Kidney (tissue), 14 donors: ENCODE data around the gene FAM20C. TPM values are rescaled to one million over a fixed set of nuclear protein-coding genes. Genes with fewer than 3 reads are reported as not detected.
"Not testable (repeated sequence)": the region's sequence is repeated elsewhere in the genome, so short reads cannot be mapped to it uniquely, and the experiment has no call there.

Source experiments
- DNase-seq, 5 donors: peaks; one replicate each; pipeline ENCODE4 v3.0.0-alpha.2; 2013 to 2020
- FAIRE-seq: peaks from 2 replicates; lab custom pipeline; 2012; peaks lifted over from hg19 to GRCh38; lab: Jason Lieb, UNC
- H3K27ac ChIP-seq, 2 donors: one replicate each; pipeline ENCODE4 v1.7.0; 2013; ENCODE audit warnings: low read depth in 2 of 2, low read length in 2 of 2, inconsistent platforms in 1 of 2
- H3K27me3 ChIP-seq: one replicate; pipeline ENCODE4 v1.7.1; 2013; ENCODE audit warnings: low read length, inconsistent platforms; ENCODE audit not compliant: control insufficient read depth, insufficient read depth
- H3K36me3 ChIP-seq, 3 donors: one replicate each; pipeline versions ENCODE4 v1.7.0 to v1.7.1; 2013; ENCODE audit warnings: low read length in 3 of 3, control low read depth in 1 of 3, inconsistent platforms in 1 of 3; ENCODE audit not compliant: insufficient read depth in 3 of 3, control insufficient read depth in 2 of 3
- H3K4me1 ChIP-seq, 3 donors: one replicate each; pipeline versions ENCODE4 v1.7.0 to v1.7.1; 2013; ENCODE audit warnings: low read length in 3 of 3, inconsistent platforms in 1 of 3, low read depth in 1 of 3; ENCODE audit not compliant: control insufficient read depth in 2 of 3, insufficient read depth in 2 of 3
- H3K4me3 ChIP-seq, 3 donors: one replicate each; pipeline versions ENCODE4 v1.7.0 to v1.8.1; 2013; ENCODE audit warnings: low read length in 3 of 3, control low read depth in 1 of 3, inconsistent platforms in 1 of 3
- H3K9ac ChIP-seq, 3 donors: one replicate each; pipeline versions ENCODE4 v1.7.0 to v1.7.1; 2013; ENCODE audit warnings: low read length in 3 of 3, control low read depth in 1 of 3, inconsistent platforms in 1 of 3
- H3K9me3 ChIP-seq, 3 donors: one replicate each; pipeline versions ENCODE4 v1.7.0 to v1.7.1; 2013; ENCODE audit warnings: low read length in 3 of 3, control low read depth in 1 of 3, inconsistent platforms in 1 of 3; ENCODE audit not compliant: control insufficient read depth in 2 of 3, insufficient read depth in 1 of 3
- intact Hi-C: fragments of 100-400 bp; cut with DNase I; formaldehyde crosslinking; loops from one replicate; pipeline ENCODE4 v1.11.1; 2022
- polyA plus RNA-seq: library from polyadenylated mRNA; stranded (reverse); fragments of 350-450 nt; fragmentation: Illumina TruSeq; extraction: RNeasy Lipid Tissue Mini Kit (QIAGEN cat#74804); gene quantifications from one replicate; pipeline ENCODE4 v1.2.3, GENCODE V29; 2014; ENCODE audit warnings: low read depth, low replicate concordance; ENCODE audit not compliant: insufficient read depth
- total RNA-seq: library from RNA; stranded (reverse); fragmentation: NEBNext Ultra II Directional; extraction: Animal tissue kit (Norgen Biotek cat#: 25700); gene quantifications from one replicate; pipeline ENCODE4 v1.2.1, GENCODE V29; 2021
- TF ChIP-seq, protein P1 (sequence below): IDR thresholded peaks from 3 replicates; pipeline ENCODE4 v1.5.1; 2012; ENCODE audit warnings: mild to moderate bottlenecking, moderate library complexity, borderline replicate concordance; ENCODE audit not compliant: insufficient read depth; ENCODE audit errors: extremely low read depth
- donor health status: control.
- donor health status: control.
- donor health status: control.
- donor health status: control.
- donor health status: control.
- donor health status: DM: yes; HTN: yes; CAD: no.
- donor health status: Normal renal cell carcinoma (clear cell type).

Gene FAM20C
- total and polyA plus RNA-seq, 2 donors from 2014 or later, result 84.9 to 114 TPM

DNA sequence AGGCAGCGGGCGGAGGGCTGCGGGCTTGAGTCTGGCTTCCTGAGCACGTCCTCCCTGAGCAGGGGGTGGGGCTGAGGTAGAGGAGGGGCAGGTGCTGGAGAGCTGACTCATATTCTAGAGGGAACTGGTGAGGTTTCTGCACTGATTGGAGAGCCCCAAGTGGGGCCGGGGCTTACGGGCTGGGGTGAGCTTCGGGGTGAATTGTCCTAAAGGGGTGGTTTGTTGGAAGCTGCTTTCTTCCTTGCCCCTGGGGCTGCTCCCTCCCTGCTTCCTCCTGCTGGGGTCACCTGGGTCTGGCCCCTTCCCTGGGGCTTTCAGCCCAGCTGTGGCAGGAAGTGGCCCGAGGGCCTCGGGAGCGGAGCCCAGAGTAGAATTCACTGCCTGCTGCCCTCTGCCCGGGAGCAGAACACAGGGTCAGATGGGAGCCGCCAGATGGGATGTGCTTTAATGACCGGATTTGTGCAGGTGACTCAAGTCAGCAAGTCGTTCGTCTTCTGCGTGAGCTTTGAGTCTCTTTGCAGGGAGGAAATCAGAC, 48.6 kb downstream of the FAM20C start:
- FAIRE-seq (no peak), DNase-seq (no peak)
- Histone ChIP-seq H3K27ac (peak overlapping the region in 1 of 2 donors; percentile 65), H3K4me3 (no peak overlapping the region), H3K9ac (no peak overlapping the region), H3K4me1 (peaks cover 0 to 26% (median 10%) of the 10 kb centered on the region in 3 donors), H3K27me3 (no peaks in the 10 kb centered on the region), H3K36me3 (peaks cover 4 to 8% (median 5%) of the 10 kb centered on the region in 3 donors), H3K9me3 (peaks cover 0 to 2% (median 0%) of the 10 kb centered on the region in 3 donors)
- TF ChIP-seq, protein P1, sequence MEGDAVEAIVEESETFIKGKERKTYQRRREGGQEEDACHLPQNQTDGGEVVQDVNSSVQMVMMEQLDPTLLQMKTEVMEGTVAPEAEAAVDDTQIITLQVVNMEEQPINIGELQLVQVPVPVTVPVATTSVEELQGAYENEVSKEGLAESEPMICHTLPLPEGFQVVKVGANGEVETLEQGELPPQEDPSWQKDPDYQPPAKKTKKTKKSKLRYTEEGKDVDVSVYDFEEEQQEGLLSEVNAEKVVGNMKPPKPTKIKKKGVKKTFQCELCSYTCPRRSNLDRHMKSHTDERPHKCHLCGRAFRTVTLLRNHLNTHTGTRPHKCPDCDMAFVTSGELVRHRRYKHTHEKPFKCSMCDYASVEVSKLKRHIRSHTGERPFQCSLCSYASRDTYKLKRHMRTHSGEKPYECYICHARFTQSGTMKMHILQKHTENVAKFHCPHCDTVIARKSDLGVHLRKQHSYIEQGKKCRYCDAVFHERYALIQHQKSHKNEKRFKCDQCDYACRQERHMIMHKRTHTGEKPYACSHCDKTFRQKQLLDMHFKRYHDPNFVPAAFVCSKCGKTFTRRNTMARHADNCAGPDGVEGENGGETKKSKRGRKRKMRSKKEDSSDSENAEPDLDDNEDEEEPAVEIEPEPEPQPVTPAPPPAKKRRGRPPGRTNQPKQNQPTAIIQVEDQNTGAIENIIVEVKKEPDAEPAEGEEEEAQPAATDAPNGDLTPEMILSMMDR, result no peak
- intact Hi-C loops, result no loop called here

DNA sequence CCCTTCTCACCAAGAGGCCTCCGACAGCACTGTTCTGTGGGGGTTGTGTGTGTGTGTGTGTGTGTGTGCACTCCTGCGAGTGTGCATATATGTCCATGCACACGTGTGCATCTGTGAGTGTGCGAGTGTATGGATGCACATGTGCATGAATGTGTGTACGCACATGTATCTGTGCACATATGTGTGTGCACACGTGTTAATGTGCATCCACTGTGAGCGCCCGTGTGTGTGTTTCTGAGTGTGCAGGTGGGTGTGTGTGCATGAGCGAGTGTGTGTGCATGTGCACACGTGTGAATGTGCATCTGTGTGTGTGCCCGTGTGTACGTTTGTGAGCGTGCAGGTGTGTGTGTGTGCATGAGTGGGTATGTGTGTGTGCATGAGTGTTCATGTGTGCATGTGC, 49.1 kb downstream of the FAM20C start:
- Histone ChIP-seq H3K27ac (no peak overlapping the region), H3K9me3 (peaks cover 0 to 2% (median 0%) of the 10 kb centered on the region in 3 donors), H3K4me1 (peaks cover 0 to 21% (median 7%) of the 10 kb centered on the region in 3 donors), H3K4me3 (no peak overlapping the region), H3K9ac (no peak overlapping the region), H3K36me3 (peaks cover 4 to 8% (median 5%) of the 10 kb centered on the region in 3 donors), H3K27me3 (no peaks in the 10 kb centered on the region)
- no peak for FAIRE-seq
- intact Hi-C loops, result no loop called here
- DNase-seq, result no peak
- TF ChIP-seq, protein P1, result no peak

DNA sequence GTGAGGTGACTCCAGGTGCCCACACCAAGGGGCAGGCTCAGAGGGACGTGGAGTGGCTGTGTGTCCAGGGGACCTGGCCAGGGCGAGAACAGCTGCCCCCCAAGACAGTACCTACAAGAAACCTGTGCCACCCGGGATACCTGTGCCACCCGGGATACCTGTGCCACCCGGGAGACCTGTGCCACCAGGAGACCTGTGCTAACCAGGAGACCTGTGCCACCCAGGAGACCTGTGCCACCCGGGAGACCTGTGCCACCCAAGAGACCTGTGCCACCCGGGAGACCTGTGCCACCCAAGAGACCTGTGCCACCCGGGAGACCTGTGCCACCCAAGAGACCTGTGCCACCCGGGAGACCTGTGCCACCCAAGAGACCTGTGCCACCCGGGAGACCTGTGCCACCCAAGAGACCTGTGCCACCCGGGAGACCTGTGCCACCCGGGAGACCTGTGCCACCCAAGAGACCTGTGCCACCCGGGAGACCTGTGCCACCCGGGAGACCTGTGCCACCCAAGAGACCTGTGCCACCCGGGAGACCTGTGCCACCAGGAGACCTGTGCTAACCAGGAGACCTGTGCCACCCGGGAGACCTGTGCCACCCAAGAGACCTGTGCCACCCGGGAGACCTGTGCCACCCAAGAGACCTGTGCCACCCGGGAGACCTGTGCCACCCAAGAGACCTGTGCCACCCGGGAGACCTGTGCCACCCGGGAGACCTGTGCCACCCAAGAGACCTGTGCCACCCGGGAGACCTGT, 50.6 kb downstream of the FAM20C start:
- not testable (repeated sequence) for FAIRE-seq

DNA sequence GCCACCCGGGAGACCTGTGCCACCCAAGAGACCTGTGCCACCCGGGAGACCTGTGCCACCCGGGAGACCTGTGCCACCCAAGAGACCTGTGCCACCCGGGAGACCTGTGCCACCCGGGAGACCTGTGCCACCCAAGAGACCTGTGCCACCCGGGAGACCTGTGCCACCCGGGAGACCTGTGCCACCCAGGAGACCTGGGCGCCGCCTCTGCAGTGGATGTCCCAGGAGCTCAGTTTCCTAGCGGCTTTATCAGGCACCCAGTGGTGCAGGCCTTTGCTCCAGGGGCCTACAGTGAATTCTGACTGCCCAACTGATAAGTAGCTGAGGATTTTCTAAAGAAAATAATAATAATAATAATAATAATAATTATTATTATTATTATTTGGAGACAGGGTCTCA, 51.2 kb downstream of the FAM20C start:
- H3K4me3 ChIP-seq, H3K27me3 ChIP-seq, H3K27ac ChIP-seq, H3K9me3 ChIP-seq, FAIRE-seq, intact Hi-C loops, H3K9ac ChIP-seq, DNase-seq: not testable (repeated sequence)
- Histone ChIP-seq H3K36me3 (peaks cover 0 to 12% (median 2%) of the 10 kb centered on the region in 3 donors), H3K4me1 (peaks cover 0 to 16% (median 7%) of the 10 kb centered on the region in 3 donors)

More for the DNA sequence above, 50.6 kb downstream of the FAM20C start:
- H3K4me3 ChIP-seq, H3K9me3 ChIP-seq, DNase-seq, H3K27ac ChIP-seq, intact Hi-C loops, H3K9ac ChIP-seq, H3K27me3 ChIP-seq: not testable (repeated sequence)
- Histone ChIP-seq H3K4me1 (peaks cover 0 to 16% (median 7%) of the 10 kb centered on the region in 3 donors), H3K36me3 (peaks cover 0 to 12% (median 2%) of the 10 kb centered on the region in 3 donors)
